HT-29 (cell line): ENCODE measurements around the gene DNAJB13. TPM values are rescaled to one million over a fixed set of nuclear protein-coding genes. Genes with fewer than 3 reads are reported as not detected.

Experiments
- DNase-seq: peaks from one replicate; pipeline ENCODE4 v3.0.0-alpha.2; 2015; ENCODE audit warnings: low spot score
- total RNA-seq: library from RNA; depleted of rRNA; stranded (reverse); fragments of >200 nt; shearing (Covaris generic); gene quantifications from 2 replicates; pipeline ENCODE4 v1.2.3, GENCODE V29; 2014; rRNA removed

Gene DNAJB13
- total RNA-seq, 1 experiment from 2014 or later = 0.46 TPM

GRCh38 chr11:74013141-74013540 lies 62.3 kb downstream of the DNAJB13 start:
- DNase-seq = no peak

- DNase-seq = no peak
Observed at GRCh38 chr11:74014880-74015279, 64.1 kb downstream of the DNAJB13 start.

- no peak for DNase-seq
Observed at GRCh38 chr11:74015919-74016684, 65.3 kb downstream of the DNAJB13 start.

GRCh38 chr11:74017631-74018030 lies 66.8 kb downstream of the DNAJB13 start:
- no peak for DNase-seq

- peak; percentile 96 for DNase-seq
Observed at GRCh38 chr11:74018331-74019005, 67.6 kb downstream of the DNAJB13 start.

GRCh38 chr11:74019104-74019738 lies 68.4 kb downstream of the DNAJB13 start:
- no peak for DNase-seq

- DNase-seq = no peak
Observed at GRCh38 chr11:74019860-74020259, 69.0 kb downstream of the DNAJB13 start.

Other genes starting within 250 kb of the DNAJB13 start
- gene RAB6A, start 190.0 kb upstream of the DNAJB13 start, total RNA-seq = 158 and 166 TPM in 2 replicates
- 83.4 and 92.0 TPM in 2 replicates for gene MRPL48, start 163.2 kb upstream of the DNAJB13 start, total RNA-seq
- 308 and 352 TPM in 2 replicates for gene COA4, start 74.2 kb upstream of the DNAJB13 start, total RNA-seq
- 10.6 and 12.3 TPM in 2 replicates for gene PAAF1, start 74.0 kb upstream of the DNAJB13 start, total RNA-seq
- gene UCP2, start 31.8 kb downstream of the DNAJB13 start, total RNA-seq = 76.8 and 89.4 TPM in 2 replicates
- 0.64 and 0.76 TPM in 2 replicates for gene UCP3, start 58.1 kb downstream of the DNAJB13 start, total RNA-seq
- 25.8 and 26.6 TPM in 2 replicates for gene C2CD3, start 220.0 kb downstream of the DNAJB13 start, total RNA-seq
- gene PPME1, start 220.3 kb downstream of the DNAJB13 start, total RNA-seq = 29.6 and 34.7 TPM in 2 replicates